Stimulated activated CD8-positive, alpha-beta memory T cell treated with anti-CD3 and anti-CD28 coated beads, Interleukin-7, amount 100 ng/mL, for 4 hours (primary cell): ENCODE results near the gene LPA.
"Not testable (repeated sequence)": the region's sequence is repeated elsewhere in the genome, so short reads cannot be mapped to it uniquely, and the experiment has no call there.

Experiments
- DNase-seq, 2 donors: peaks; one replicate each; pipeline ENCODE4 v3.0.0-alpha.2; 2020; ENCODE audit warnings: low read depth in 2 of 2

LPA gene

GRCh38 chr6:160664198-160664597 is at the start of gene LPA:
LPA (minus strand) TSS chr6:160664275; CDS start chr6:160664214, 61 bp downstream.
- not testable (repeated sequence) for DNase-seq

GRCh38 chr6:160708993-160709392 is 44.9 kb upstream of the LPA start:
- not testable (repeated sequence) for DNase-seq

- DNase-seq: not testable (repeated sequence)
Observed at GRCh38 chr6:160704688-160705087, 40.6 kb upstream of the LPA start.

- not testable (repeated sequence) for DNase-seq
Observed at GRCh38 chr6:160701918-160702680, 38.0 kb upstream of the LPA start, which contains the start of gene PLG. PLG (plus strand) TSS chr6:160702244; CDS start chr6:160702305, 61 bp downstream.

- no peak for DNase-seq
Observed at GRCh38 chr6:160697826-160698225, 33.8 kb upstream of the LPA start.

GRCh38 chr6:160696884-160697283 is 32.8 kb upstream of the LPA start:
- DNase-seq: not testable (repeated sequence)

- DNase-seq: not testable (repeated sequence)
Observed at GRCh38 chr6:160695622-160696021, 31.5 kb upstream of the LPA start.

GRCh38 chr6:160695025-160695424 is 30.9 kb upstream of the LPA start:
- DNase-seq: not testable (repeated sequence)

- no peak for DNase-seq
Observed at GRCh38 chr6:160692369-160692959, 28.4 kb upstream of the LPA start.

- DNase-seq: no peak
Observed at GRCh38 chr6:160691617-160692016, 27.5 kb upstream of the LPA start.

GRCh38 chr6:160690458-160690857 is 26.4 kb upstream of the LPA start:
- DNase-seq: no peak

GRCh38 chr6:160685762-160686450 is 21.8 kb upstream of the LPA start:
- DNase-seq: no peak

- not testable (repeated sequence) for DNase-seq
Observed at GRCh38 chr6:160685101-160685761, 21.2 kb upstream of the LPA start.

GRCh38 chr6:160679402-160679769 is 15.3 kb upstream of the LPA start:
- DNase-seq: no peak

- no peak for DNase-seq
Observed at GRCh38 chr6:160678744-160679401, 14.8 kb upstream of the LPA start.

- no peak for DNase-seq
Observed at GRCh38 chr6:160678230-160678629, 14.2 kb upstream of the LPA start.

GRCh38 chr6:160676418-160676817 is 12.3 kb upstream of the LPA start:
- not testable (repeated sequence) for DNase-seq

- no peak for DNase-seq
Observed at GRCh38 chr6:160668589-160668988, 4.5 kb upstream of the LPA start.

- no peak for DNase-seq
Observed at GRCh38 chr6:160667639-160668481, 3.8 kb upstream of the LPA start.

GRCh38 chr6:160662842-160663241 is 1.2 kb downstream of the LPA start:
- no peak for DNase-seq

GRCh38 chr6:160662429-160662828 is 1.6 kb downstream of the LPA start:
- no peak for DNase-seq
